UCSD-AML1 (cell line): ENCODE measurements around the gene FYCO1.

Experiments
- DNase-seq: peaks from one replicate; lab custom pipeline; 2025; ENCODE audit not compliant: unreplicated experiment; lab: John Stamatoyannopoulos, UW

Gene FYCO1

GRCh38 chr3:45890405-45890804 lies 105.2 kb downstream of the FYCO1 start:
- no peak for DNase-seq

DNA sequence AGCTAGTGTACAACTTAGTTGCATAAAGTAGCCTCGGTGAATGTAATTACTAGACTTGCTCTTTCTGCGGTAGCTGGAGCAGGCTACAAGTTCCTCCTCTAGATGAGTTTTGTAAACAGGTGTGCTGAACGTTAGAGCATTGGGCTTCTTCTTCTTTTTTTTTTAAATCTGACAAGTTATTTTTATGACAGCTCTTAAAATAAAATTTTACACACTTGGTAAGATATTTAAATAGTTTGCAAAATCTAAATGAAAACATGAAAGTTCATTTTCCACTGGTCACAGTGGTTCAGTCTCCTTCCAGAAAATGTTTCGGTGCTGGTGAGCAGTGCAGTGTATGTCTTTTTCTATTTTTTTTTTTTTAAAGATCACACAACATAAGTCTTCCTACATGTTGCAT lies 106.3 kb downstream of the FYCO1 start:
- no peak for DNase-seq

DNA sequence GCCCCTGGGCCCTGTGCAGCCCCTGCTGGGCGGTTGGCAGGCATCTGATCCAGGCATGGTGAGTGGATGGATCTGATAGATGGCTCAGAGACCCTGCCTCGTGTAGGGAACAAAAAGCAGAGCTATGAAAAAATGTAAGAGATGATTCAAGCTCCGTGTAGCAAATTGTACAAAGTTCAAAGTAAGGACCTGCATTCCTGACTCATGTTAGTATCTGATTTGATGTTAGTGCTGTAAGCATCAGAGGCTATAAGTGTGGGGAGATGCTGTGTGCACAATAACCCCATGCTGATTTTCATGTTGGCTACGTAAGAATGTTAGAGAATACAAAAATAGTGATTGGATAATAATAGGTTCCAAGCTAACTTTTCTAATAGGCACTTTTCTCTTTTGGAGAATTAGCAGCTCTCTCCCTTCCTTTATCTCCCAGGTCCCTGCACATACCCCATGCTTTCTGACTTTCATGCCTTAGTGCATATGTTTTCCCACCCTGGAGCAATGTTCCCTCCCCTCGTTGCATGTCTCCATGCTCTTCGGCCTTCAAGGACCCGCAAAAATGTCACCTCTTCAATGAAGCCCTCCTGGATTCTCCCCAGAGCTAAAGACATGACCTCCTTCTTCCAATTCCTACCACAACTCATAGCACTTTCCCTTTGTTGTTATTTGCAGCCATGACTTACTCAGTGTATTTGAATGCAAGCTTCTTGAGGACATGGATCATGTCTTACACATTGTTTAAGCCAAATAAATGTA lies 107.7 kb downstream of the FYCO1 start:
- DNase-seq = no peak

DNA sequence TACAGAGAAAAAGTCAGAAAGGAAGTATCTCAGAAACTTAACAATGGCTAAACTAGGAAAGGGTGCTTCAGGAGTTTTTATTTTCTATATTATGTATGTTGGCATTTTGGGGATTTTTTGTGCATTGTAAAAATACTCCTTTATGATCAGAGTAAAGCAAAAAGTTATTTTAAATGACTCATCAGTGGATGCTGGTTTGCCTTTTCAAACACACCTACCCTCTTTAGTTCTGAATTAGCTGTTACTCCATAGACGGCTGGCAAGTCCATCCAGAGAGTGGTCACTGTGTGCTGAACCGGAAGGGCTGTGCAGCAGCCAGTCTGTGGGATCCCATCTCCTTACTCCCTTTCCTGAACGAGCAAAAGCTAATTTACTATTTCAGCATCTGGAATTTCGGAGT lies 108.3 kb downstream of the FYCO1 start:
- DNase-seq = no peak

DNA sequence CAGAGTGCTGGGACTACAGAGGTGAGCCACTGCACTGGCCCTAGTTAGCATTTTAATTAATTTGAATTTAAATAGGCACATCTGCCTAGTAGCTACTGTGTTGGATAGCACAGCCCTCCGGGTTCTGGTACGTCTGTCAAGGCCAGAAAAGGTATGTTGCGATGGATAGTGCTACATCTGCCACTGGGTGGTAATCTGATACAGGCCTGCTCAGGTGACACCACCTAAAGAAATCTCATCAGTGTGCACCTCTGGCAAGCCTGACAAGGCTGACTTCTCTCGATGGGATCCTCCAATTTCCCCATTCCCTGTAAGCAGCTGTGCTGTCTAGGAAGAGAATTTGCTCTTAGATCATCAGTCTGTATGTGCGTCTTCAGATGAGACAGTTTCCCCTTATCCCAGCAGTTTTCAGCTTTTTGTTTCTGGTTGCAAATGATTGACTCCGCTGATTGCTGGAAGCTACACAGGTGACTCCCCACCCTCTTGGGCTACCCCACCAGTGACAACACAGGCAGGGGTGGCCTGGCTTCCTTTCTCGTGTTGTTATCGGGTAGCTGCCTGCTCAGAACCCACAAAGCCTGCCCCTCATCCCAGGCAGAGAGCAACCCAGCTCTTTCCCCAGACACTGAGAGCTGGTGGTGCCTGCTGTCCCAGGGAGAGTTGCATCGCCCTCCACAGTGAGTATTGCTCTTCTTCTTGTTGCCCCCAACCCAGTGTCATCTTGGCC lies 109.5 kb downstream of the FYCO1 start, which contains the start of gene CCR9:
TSS of gene CCR9 (plus strand) at position 565 of the 727 bp plus-strand sequence. CDS start 8,391 bp downstream, outside the sequence.
- DNase-seq = no peak

DNA sequence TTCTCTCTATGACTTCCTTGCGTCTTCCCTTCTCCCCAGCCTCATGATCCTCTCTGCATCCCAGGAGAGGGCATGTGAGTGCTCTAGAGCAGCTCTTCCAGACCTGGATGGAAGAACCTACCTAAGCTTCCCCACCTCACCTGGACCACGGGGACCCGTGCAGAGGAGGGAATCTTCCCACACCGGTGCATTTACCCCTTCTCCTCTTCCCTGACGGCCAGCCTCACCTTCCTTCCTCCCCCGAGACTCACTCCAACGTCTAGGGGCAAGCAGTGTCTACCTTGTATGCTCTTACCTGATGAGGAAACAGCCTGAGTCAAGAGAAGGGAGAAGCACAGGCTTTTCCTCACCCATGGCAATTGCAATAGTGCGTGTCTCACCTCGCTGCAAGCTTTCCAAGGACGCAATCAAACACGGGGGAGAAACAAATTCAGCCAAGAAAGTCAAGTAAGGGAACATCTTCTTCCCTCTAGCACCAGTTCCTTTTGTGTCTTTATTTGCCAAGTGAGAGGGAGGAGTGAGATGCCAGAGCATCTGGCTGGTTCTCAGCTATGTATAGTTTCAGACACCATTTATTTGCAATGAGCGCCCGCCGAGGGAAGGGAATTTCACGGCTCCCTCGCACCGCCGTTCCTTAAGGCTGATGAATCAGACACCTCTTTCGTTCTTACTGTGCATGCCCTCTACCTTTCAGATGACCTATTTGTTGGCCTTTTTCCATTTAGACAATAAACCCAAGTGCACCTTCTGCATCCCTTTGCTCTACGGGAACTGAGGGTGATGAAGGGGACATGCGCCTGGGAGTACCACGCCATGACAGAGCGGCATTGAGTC lies 111.0 kb downstream of the FYCO1 start:
- DNase-seq = no peak

DNA sequence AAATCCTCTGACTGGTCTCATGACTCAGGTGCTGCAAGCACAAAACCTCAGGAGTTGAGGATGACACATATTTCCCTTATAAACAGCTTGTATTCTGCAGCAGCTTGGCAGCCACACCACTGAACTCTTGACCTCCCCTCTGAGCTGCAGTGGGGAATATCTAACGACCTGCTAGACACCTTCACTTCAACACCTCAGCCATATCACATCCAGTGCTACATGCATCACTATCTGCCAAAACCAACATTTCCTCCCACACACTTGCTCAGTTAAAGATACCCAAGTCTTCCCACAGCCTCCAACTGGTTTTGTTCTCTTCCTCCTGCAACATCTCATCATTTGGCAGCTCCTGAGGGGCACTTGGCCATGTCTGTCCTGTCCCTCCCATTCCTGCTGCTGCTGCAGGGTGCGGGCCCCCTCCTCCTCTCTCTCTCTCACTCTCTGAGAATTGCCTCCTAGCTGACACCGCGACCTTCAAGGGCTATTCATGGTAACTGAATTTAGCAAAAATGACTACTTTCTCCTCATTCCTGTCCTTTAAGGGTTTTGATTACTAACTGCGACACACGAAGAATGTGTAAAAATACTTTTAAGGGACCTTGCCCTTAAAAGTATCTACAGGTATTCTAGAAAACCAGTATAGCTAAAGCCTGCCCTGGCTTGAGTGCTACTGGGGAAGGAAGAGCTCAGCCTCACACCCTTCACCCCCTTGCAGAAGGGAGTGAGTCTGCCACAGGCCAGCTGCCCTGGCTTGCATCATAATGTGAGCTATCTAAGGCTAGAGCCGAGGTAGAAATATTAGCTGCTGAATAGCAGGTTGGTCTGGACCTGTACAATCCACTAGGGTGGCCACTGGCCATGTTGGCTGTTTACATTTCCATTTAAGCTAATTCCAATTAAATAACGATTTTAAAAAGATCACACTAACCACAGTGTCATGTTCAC lies 114.3 kb downstream of the FYCO1 start:
- DNase-seq = no peak

DNA sequence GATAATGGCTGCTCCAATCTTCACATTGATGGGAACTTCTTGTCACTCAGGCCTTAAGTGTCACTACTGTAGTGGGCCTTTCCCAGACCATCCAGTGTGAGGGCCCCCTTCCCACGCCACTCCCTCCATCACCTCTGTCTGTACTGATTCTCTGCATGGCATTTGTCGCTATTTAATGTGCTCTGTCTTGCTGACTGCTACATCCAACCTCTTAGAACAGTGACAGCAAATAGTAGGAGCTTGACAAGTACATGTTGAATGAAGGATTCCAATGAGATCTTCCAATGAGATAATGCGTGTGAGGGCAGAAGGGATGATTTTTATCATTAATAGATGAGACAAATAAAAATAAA lies 114.9 kb downstream of the FYCO1 start:
- DNase-seq = no peak

DNA sequence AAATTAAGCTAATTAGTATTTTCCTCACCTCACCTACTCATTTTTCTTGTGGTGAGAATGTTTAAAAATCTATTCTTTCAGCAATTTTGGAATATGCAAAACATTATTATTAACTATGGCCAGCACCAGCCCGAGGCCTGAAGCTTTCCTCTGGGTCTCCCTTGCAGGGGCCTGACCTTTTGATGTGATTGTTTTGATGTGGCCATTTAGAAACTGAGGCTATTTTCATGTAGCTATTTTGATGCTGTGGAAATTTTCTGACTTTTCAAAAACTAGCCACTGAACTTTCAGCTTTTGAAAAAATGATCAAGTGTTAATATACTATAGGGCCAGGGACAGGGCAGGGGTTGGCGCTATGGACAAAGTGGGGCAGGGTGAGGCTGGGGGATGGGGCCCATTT lies 117.5 kb downstream of the FYCO1 start:
- DNase-seq = no peak

DNA sequence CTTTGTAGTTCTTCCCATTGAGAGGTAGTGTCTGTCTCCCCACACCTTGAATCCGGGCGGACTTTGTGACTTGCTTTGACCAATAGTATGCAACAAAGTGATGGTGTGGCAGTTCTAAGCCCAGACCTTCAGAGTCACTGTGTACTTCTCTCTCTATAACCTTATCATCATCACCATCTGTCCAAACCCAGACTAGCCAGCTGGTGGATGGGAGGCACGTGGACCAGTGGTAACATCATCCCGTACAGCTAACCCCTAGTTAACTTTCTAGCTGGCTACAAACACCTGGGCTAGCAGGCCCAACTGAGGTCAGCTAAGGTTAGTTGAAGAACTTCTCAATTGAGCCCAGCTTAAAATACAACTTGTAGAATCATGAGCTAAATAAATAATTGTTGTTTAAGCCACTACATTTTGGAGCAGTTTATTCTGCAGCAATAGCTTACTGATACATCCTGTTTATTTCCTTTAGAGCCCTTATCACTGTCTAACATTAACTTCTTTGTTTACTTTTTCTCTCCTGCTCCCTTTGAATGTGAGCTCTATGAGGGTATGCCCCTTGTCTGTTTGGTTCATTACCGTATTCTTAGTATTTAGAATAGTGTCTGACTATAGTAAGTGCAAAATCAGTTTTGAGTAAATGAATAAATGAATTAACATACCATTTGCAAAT lies 120.8 kb downstream of the FYCO1 start:
- DNase-seq = no peak

DNA sequence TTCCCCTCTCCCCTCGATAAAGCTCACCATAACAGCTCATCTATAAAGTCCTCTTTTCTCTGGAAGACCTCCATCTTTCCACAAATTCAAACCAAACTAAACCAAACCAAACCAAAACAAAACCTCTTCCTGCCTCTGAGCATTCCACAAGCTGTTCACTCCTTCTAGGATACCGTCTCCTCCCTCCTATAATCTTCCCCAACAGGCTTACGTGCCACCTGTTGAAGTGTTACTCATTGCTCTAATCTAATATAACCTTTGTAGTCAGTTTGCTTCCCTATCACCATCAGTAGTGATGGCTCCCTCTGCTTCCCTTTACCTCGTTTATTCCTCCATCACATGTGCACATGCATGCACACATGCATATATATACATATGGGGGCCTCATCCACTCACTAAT lies 122.0 kb downstream of the FYCO1 start:
- no peak for DNase-seq

- DNase-seq = no peak
Measured at GRCh38 chr3:45873036-45873435, 122.6 kb downstream of the FYCO1 start.

DNA sequence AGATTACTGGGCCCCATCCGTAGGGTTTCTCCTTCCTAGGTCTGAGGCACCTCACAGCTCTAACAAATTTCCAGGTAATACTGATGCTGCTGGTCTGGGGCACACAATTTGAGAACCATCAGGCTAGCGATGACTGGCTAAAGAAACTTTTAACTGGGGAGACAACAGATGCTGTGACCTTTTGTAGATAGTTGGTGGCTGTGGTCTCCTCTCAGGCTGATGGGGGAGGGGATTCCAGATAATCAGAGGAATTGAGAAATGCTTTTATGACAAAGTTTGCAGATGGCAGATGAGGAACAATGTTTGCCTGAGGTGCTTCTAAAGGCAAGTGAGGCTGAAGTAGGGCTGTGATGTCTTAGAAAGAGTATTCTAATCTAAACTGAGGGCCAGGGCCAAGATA lies 123.1 kb downstream of the FYCO1 start:
- DNase-seq = no peak

DNA sequence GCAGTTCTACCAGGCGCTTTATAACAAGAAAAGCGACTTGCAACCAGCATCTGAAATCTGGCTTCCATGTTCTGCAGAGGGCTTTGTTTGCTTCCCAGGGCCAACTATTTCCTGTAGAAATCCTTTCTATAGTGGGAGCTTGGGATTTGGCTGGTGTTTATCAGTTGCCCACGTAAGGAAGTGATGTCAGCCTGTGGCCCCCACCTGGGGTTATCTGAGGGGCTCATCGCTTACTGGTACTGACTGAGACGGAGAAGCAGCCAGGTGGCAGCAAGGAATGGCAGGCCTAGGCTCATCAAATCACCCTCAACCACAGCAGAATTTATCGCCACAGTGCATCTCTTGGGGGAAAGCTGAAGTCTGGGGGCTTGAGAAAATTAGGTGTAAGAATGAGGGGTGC lies 123.8 kb downstream of the FYCO1 start:
- no peak for DNase-seq

GRCh38 chr3:45870099-45870498 lies 125.5 kb downstream of the FYCO1 start:
- no peak for DNase-seq

GRCh38 chr3:45869638-45870037 lies 126.0 kb downstream of the FYCO1 start:
- no peak for DNase-seq

DNA sequence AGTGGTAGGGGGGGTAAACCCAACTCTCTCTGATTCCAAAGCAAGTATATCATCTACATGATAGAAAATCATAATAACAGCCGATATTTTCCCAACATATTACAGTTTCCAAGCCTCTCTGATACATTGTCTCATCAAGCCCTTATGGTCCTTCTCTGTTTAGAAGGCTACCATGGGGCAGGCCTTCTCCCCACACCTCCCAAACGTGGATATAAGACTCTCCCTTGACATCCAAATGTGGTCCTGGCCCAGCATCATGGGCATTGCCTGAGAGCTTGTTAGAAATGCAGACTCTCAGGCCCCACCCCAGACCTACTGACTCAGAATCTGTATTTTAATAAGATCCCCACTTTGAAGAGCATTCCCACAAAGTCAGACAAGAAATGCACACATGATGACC lies 127.0 kb downstream of the FYCO1 start:
- no peak for DNase-seq

- DNase-seq = no peak
Measured at GRCh38 chr3:45868213-45868612, 127.4 kb downstream of the FYCO1 start.
